Measurements from ENCODE around the gene AK4.

AK4 gene

GRCh38 chr1:65238010-65238409 is 90.0 kb downstream of the AK4 start:
- no peak overlapping the region for H3K27ac ChIP-seq
- TF ChIP-seq CTCF (IDR thresholded peaks at IDR 0.05), result no peak
- no peak for TF ChIP-seq ZFX (IDR thresholded peaks at IDR 0.05; ENCODE audit: borderline replicate concordance)

- no peak overlapping the region for H3K27ac ChIP-seq
- no peak for TF ChIP-seq CTCF (IDR thresholded peaks at IDR 0.05)
- no peak for TF ChIP-seq ZFX (IDR thresholded peaks at IDR 0.05; ENCODE audit: borderline replicate concordance)
Measured at GRCh38 chr1:65243491-65243890, 95.5 kb downstream of the AK4 start.

- H3K27ac ChIP-seq, result no peak overlapping the region
- no peak for TF ChIP-seq CTCF (IDR thresholded peaks at IDR 0.05)
- no peak for TF ChIP-seq ZFX (IDR thresholded peaks at IDR 0.05; ENCODE audit: borderline replicate concordance)
Measured at GRCh38 chr1:65245295-65245694, 97.3 kb downstream of the AK4 start.

GRCh38 chr1:65247419-65248359 is 99.7 kb downstream of the AK4 start:
- TF ChIP-seq ZFX (IDR thresholded peaks at IDR 0.05; ENCODE audit: borderline replicate concordance) (no peak), CTCF (IDR thresholded peaks at IDR 0.05) (no peak)
- H3K27ac ChIP-seq, result no peak overlapping the region

GRCh38 chr1:65250826-65251225 is 102.8 kb downstream of the AK4 start:
- TF ChIP-seq ZFX (IDR thresholded peaks at IDR 0.05; ENCODE audit: borderline replicate concordance), result no peak
- TF ChIP-seq CTCF (IDR thresholded peaks at IDR 0.05), result no peak
- H3K27ac ChIP-seq, result no peak overlapping the region

- peak overlapping the region; percentile 57 for H3K27ac ChIP-seq
- TF ChIP-seq CTCF (IDR thresholded peaks at IDR 0.05) (no peak), ZFX (IDR thresholded peaks at IDR 0.05; ENCODE audit: borderline replicate concordance) (no peak)
Measured at GRCh38 chr1:65253800-65254319, 105.9 kb downstream of the AK4 start.

Data from 22Rv1 (cell line).